ENCODE results near the gene CD200R1. TPM values are rescaled to one million over a fixed set of nuclear protein-coding genes. Genes with fewer than 3 reads are reported as not detected.
A peak's percentile ranks its signal among the peaks of the same experiment; 100 is the strongest.

CD200R1 gene
- total and polyA plus RNA-seq, 2 donors (not counting 1 experiment from before 2014, with no cell fraction given): 3.6 to 3.7 TPM

DNA sequence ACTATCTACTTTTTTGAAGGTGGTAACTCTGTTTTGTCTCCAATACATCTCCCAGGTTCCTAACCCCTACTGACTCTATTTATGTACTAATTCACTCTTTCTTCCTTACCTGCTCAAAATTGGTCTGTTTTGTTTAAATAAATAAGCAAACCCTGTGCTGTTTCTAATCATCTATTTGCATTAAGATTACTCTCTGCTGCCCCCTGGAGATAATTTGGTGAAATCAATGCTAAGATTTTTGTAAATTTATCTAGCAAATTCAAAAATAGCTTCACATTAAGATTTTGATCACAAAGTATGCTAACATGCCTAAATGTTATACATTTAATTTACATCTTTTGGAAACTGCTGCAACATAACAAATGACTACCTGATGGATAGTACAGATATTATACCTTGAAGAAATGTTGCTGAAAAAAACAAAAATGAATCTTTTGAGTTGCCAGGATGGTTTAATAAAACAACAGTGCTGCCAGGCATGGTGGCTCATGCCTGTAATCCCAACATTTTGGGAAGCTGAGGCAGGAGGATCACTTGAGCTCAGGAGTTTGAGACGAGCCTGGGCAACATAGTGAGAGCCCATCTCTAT is 4.4 kb upstream of the CD200R1 start:
- no peaks in the 10 kb centered on the region for H3K27me3 ChIP-seq (replicated peaks in 1 of 4; ENCODE audit: control extremely low read depth in 1 of 4, control insufficient read depth in 3 of 4, insufficient read depth in 4 of 4, low read length in 3 of 4)
- Mint-ChIP-seq H3K4me1 (peaks cover 61% of the 10 kb centered on the region), H3K27me3 (no peaks in the 10 kb centered on the region), H3K9me3 (ENCODE audit: insufficient read depth) (no peaks in the 10 kb centered on the region), H3K27ac (no peak overlapping the region), H3K4me3 (no peak overlapping the region)
- CTCF ChIA-PET: interaction anchor here (0.6 to 8.7 kb wide), 29 partner anchors 8 to 686 kb away, joined by 3 to 270 read pairs (median 4); partner anchors contain the start of genes CCDC80, GTPBP8 and SLC9C1
- TF ChIP-seq EZH2 (IDR thresholded peaks at IDR 0.05; ENCODE audit: borderline replicate concordance, insufficient read depth, low read depth, low read length, poor library complexity, severe bottlenecking): no peak
- TF ChIP-seq, protein P1, sequence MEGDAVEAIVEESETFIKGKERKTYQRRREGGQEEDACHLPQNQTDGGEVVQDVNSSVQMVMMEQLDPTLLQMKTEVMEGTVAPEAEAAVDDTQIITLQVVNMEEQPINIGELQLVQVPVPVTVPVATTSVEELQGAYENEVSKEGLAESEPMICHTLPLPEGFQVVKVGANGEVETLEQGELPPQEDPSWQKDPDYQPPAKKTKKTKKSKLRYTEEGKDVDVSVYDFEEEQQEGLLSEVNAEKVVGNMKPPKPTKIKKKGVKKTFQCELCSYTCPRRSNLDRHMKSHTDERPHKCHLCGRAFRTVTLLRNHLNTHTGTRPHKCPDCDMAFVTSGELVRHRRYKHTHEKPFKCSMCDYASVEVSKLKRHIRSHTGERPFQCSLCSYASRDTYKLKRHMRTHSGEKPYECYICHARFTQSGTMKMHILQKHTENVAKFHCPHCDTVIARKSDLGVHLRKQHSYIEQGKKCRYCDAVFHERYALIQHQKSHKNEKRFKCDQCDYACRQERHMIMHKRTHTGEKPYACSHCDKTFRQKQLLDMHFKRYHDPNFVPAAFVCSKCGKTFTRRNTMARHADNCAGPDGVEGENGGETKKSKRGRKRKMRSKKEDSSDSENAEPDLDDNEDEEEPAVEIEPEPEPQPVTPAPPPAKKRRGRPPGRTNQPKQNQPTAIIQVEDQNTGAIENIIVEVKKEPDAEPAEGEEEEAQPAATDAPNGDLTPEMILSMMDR (IDR thresholded peaks at IDR 0.05): peak; percentile 94
- peak; percentile 71 for DNase-seq
- H3K9ac ChIP-seq (ENCODE audit: low read length): no peak overlapping the region
- H3K4me1 ChIP-seq (ENCODE audit: control insufficient read depth in 2 of 2, insufficient read depth in 2 of 2, low read length in 2 of 2): peaks cover 41 to 49% of the 10 kb centered on the region in 2 donors
- no peak overlapping the region for H2AFZ ChIP-seq (ENCODE audit: insufficient read depth, low read depth, low read length, poor library complexity, severe bottlenecking)
- POLR2A ChIA-PET: interaction anchor here (1.2 kb wide), 1 partner anchor 244 kb away, joined by 3 read pairs; no protein-coding TSS in a partner anchor
- H3K36me3 ChIP-seq (replicated peaks in 1 of 2; ENCODE audit: control extremely low read depth in 1 of 2, control insufficient read depth in 1 of 2, extremely low read depth in 1 of 2, insufficient read depth in 2 of 2, low read length in 1 of 2): no peaks in the 10 kb centered on the region
- H4K20me1 ChIP-seq (ENCODE audit: control insufficient read depth, insufficient read depth, low read length, poor library complexity, severe bottlenecking): no peaks in the 10 kb centered on the region
- intact Hi-C loops (cut with micrococcal nuclease): loop anchor here (1.0 to 10.0 kb wide), 6 partner anchors 122 to 869 kb away; partner anchors contain the start of gene SLC9C1
- no peak overlapping the region for H3K27ac ChIP-seq (ENCODE audit: low read length in 2 of 2)
- no peaks in the 10 kb centered on the region for H3K79me2 ChIP-seq (ENCODE audit: control insufficient read depth, insufficient read depth, low read length)
- H3K4me2 ChIP-seq (replicated peaks; ENCODE audit: low read depth, low read length, poor library complexity, severe bottlenecking): no peak overlapping the region
- peak; percentile 35 for ATAC-seq (ENCODE audit: low read depth)
- no peak overlapping the region for H3K4me3 ChIP-seq (ENCODE audit: control extremely low read depth in 1 of 5, extremely low read depth in 1 of 5, insufficient read depth in 1 of 5, low read depth in 2 of 5, low read length in 4 of 5)
- no peaks in the 10 kb centered on the region for H3K9me3 ChIP-seq (ENCODE audit: control extremely low read depth in 1 of 3, control insufficient read depth in 2 of 3, insufficient read depth in 1 of 3, low read length in 2 of 3)
- 100% methylated on average over 1 of the region's 1 CpG for WGBS (ENCODE audit: insufficient coverage)

DNA sequence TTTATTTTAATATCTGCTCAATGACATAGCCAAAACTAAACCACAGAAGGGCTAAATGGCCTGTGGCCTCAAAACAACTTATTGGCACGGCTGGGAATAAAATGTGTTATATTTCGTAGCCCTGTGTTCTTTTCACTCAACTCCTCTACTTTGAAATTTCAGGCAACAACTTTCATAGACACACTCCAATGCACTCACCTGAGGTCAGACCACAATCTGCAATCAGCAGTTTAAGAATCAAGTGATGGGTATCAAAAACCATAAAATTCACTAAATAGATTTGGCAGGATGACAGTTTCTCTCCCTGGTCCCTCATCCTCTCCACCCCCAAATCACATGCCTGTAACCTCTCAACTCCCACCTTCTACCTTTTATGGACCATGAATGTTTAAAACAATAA is 2.0 kb upstream of the CD200R1 start:
- Mint-ChIP-seq H3K27ac (peak overlapping the region; percentile 1), H3K27me3 (no peaks in the 10 kb centered on the region), H3K9me3 (ENCODE audit: insufficient read depth) (no peaks in the 10 kb centered on the region), H3K4me1 (peaks cover 59% of the 10 kb centered on the region), H3K4me3 (peak overlapping the region; percentile 1)
- ATAC-seq (ENCODE audit: low read depth) (no peak), DNase-seq (peak; percentile 32)
- Histone ChIP-seq H3K4me2 (replicated peaks; ENCODE audit: low read depth, low read length, poor library complexity, severe bottlenecking) (peak overlapping the region; percentile 17), H3K4me1 (ENCODE audit: control insufficient read depth in 2 of 2, insufficient read depth in 2 of 2, low read length in 2 of 2) (peaks cover 48 to 50% of the 10 kb centered on the region in 2 donors), H3K36me3 (replicated peaks in 1 of 2; ENCODE audit: control extremely low read depth in 1 of 2, control insufficient read depth in 1 of 2, extremely low read depth in 1 of 2, insufficient read depth in 2 of 2, low read length in 1 of 2) (no peaks in the 10 kb centered on the region), H3K27me3 (replicated peaks in 1 of 4; ENCODE audit: control extremely low read depth in 1 of 4, control insufficient read depth in 3 of 4, insufficient read depth in 4 of 4, low read length in 3 of 4) (no peaks in the 10 kb centered on the region), H3K9me3 (ENCODE audit: control extremely low read depth in 1 of 3, control insufficient read depth in 2 of 3, insufficient read depth in 1 of 3, low read length in 2 of 3) (no peaks in the 10 kb centered on the region), H3K27ac (ENCODE audit: low read length in 2 of 2) (no peak overlapping the region), H3K9ac (ENCODE audit: low read length) (no peak overlapping the region), H4K20me1 (ENCODE audit: control insufficient read depth, insufficient read depth, low read length, poor library complexity, severe bottlenecking) (no peaks in the 10 kb centered on the region), H3K79me2 (ENCODE audit: control insufficient read depth, insufficient read depth, low read length) (no peaks in the 10 kb centered on the region), H2AFZ (ENCODE audit: insufficient read depth, low read depth, low read length, poor library complexity, severe bottlenecking) (no peak overlapping the region), H3K4me3 (ENCODE audit: control extremely low read depth in 1 of 5, extremely low read depth in 1 of 5, insufficient read depth in 1 of 5, low read depth in 2 of 5, low read length in 4 of 5) (no peak overlapping the region)
- intact Hi-C loops (cut with micrococcal nuclease): loop anchor here (5.0 to 10.0 kb wide), 2 partner anchors 120 to 682 kb away; partner anchors contain the start of gene SLC9C1
- no CpG with 5 or more reads among the region's 2 CpGs for WGBS (ENCODE audit: insufficient coverage)
- CTCF ChIA-PET: interaction anchor here (1.1 to 6.7 kb wide), 4 partner anchors 14 to 333 kb away, joined by 3 to 43 read pairs (median 10); partner anchors contain the start of gene GTPBP8
- TF ChIP-seq, protein P1 (IDR thresholded peaks at IDR 0.05): no peak
- TF ChIP-seq EZH2 (IDR thresholded peaks at IDR 0.05; ENCODE audit: borderline replicate concordance, insufficient read depth, low read depth, low read length, poor library complexity, severe bottlenecking): no peak
- POLR2A ChIA-PET: no interaction called here
